H1 (cell line): Measurements from ENCODE around the gene CANT1. TPM values are rescaled to one million over a fixed set of nuclear protein-coding genes. Genes with fewer than 3 reads are reported as not detected.

Source experiments
- E2F6 ChIP-seq: IDR thresholded peaks from 2 replicates; pipeline ENCODE4 v1.6.1; 2012; ENCODE audit warnings: inconsistent platforms
- EGR1 ChIP-seq: IDR thresholded peaks from 2 replicates; pipeline ENCODE4 v1.6.1; 2011; ENCODE audit warnings: low read depth, low read length, borderline replicate concordance
- FOSL1 ChIP-seq: IDR thresholded peaks from 2 replicates; pipeline ENCODE4 v1.6.1; 2011; ENCODE audit warnings: mild to moderate bottlenecking, low read depth, low read length, moderate library complexity; ENCODE audit not compliant: insufficient read depth
- KDM4A ChIP-seq: IDR thresholded peaks from one replicate; pipeline ENCODE4 v1.7.1; 2012; ENCODE audit warnings: low read depth, mild to moderate bottlenecking, moderate library complexity, low read length, inconsistent platforms; ENCODE audit not compliant: severe bottlenecking
- RBBP5 ChIP-seq: IDR thresholded peaks from 2 replicates; pipeline ENCODE4 v1.7.1; 2012; ENCODE audit warnings: low read depth, mild to moderate bottlenecking, inconsistent platforms, low read length, moderate library complexity, borderline replicate concordance
- SIX5 ChIP-seq: IDR thresholded peaks from 2 replicates; pipeline ENCODE4 v1.6.1; 2011; ENCODE audit warnings: mild to moderate bottlenecking, low read depth, low read length
- SP2 ChIP-seq: IDR thresholded peaks from 2 replicates; pipeline ENCODE4 v1.6.1; 2012; ENCODE audit warnings: mild to moderate bottlenecking, low read length, inconsistent platforms
- SRF ChIP-seq: IDR thresholded peaks from 2 replicates; pipeline ENCODE4 v1.6.1; 2011; ENCODE audit warnings: mild to moderate bottlenecking, low read depth, low read length, moderate library complexity
- YY1 ChIP-seq: IDR thresholded peaks from 2 replicates; pipeline ENCODE4 v1.6.1; 2011; ENCODE audit warnings: low read depth, mild to moderate bottlenecking, low read length
- polyA plus RNA-seq, 7 experiments: library from polyadenylated mRNA; depleted of rRNA in 3 of 7; stranded (reverse) in 5 of 7; unstranded in 2 of 7; fragments of >200 nt in 5 of 7; fragments of 200-250 nt in 2 of 7; gene quantifications; 1 replicate in 5 of 7; 2 replicates in 1 of 7; 4 replicates in 1 of 7; pipeline versions ENCODE4 v1.2.1 to v1.2.3, GENCODE V29; 2011 to 2013; ENCODE audit warnings: missing spikeins in 2 of 7, mixed read lengths in 2 of 7
- total RNA-seq: library from RNA; stranded (reverse); fragmentation: NEBNext Ultra II Directional; extraction: Animal tissue kit (Norgen Biotek cat#: 25700); gene quantifications from 2 replicates; pipeline ENCODE4 v1.2.1, GENCODE V29; 2021

The CANT1 gene
- total and polyA plus RNA-seq, 2 of the 8 experiments (the other 6 are each of a cell fraction or from before 2014, with no cell fraction given): 23.0 to 32.6 TPM

- no peak for TF ChIP-seq KDM4A
- no peak for TF ChIP-seq SP2
- TF ChIP-seq EGR1: no peak
- TF ChIP-seq RBBP5: no peak
- TF ChIP-seq YY1: no peak
- TF ChIP-seq SRF: no peak
- no peak for TF ChIP-seq SIX5
- no peak for TF ChIP-seq FOSL1
- no peak for TF ChIP-seq E2F6
Measured at GRCh38 chr17:79033046-79033616, 23.6 kb upstream of the CANT1 start (continued).
